ENCODE measurements around the gene ATP1B1. TPM values are rescaled to one million over a fixed set of nuclear protein-coding genes. Genes with fewer than 3 reads are reported as not detected.

The ATP1B1 gene
- total and polyA plus RNA-seq, 2 of the 8 experiments (the other 6 are each of a cell fraction or from before 2014, with no cell fraction given) = 16.3 to 76.5 TPM

DNA sequence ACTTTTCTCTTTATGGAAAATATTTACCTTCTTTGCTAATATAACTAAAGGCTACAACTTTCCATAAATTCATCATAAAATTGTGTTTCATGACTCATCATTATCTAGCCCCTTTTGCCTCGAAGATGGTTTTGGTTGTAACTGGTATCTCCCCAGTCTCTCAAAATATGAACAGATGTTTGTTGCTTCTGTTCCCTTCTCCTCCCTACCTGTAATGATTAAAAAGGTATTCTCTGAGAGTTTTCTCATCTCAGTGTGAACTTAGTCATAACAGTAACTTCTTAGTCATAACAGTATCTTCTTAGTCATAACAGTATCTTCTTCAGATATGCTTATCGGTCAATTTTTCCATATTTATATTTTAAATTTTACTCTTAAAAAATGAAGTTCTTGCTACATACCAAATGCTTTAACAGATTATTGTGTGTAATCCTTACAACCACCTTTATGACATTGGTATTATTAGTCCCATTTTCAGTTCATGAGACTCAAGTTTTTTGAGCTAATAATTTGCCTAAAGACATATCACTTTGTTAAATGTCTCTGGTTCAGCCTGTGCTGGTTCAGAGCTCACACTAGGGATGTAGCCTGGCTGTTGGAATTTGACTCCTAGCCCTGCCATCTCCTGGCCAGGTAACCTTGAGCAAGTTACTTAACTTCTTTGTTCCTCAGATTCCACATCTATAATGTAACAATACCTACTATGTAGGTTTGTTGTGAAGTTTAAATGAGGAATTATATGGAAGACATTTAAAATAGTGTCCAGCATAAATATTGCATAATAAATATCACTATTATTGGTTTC, 32.6 kb downstream of the ATP1B1 start:
- H3K79me2 ChIP-seq (ENCODE audit: control insufficient read depth in 1 of 2, insufficient read depth in 2 of 2, low read length in 2 of 2) = no peaks in the 10 kb centered on the region
- H3K9ac ChIP-seq (replicated peaks in 1 of 4; ENCODE audit: extremely low read depth in 1 of 4, low read depth in 3 of 4, low read length in 3 of 4) = no peak overlapping the region
- H3K27me3 ChIP-seq (replicated peaks in 1 of 4; ENCODE audit: control insufficient read depth in 3 of 4, extremely low read depth in 1 of 4, insufficient read depth in 3 of 4, low read length in 3 of 4) = no peaks in the 10 kb centered on the region
- H3K4me1 ChIP-seq (replicated peaks in 1 of 4; ENCODE audit: control insufficient read depth in 3 of 4, insufficient read depth in 4 of 4, low read length in 3 of 4) = peaks cover 0 to 5% (median 0%) of the 10 kb centered on the region in 4 experiments; a peak in 1 of 7 replicates
- 100% methylated on average over 2 of the region's 2 CpGs; no CpG with 5 or more reads in 1 of the 2 experiments for WGBS, 2 experiments (ENCODE audit: extremely low coverage in 1 of 2, insufficient coverage in 1 of 2, insufficient read length in 1 of 2, insufficient replicate concordance in 2 of 2, low coverage in 1 of 2, low lambda C conversion rate in 2 of 2, missing lambda C conversion rate in 1 of 2)
- H2AFZ ChIP-seq (ENCODE audit: low read length) = no peak overlapping the region
- no peak overlapping the region for H3K4me2 ChIP-seq (ENCODE audit: insufficient read depth in 1 of 2, low read depth in 2 of 2, low read length in 2 of 2)
- H3K27ac ChIP-seq (ENCODE audit: low read depth, low read length) = no peak overlapping the region
- H2BK120ac ChIP-seq (replicated peaks; ENCODE audit: low read depth, low read length) = no peak overlapping the region
- H4K5ac ChIP-seq (ENCODE audit: insufficient read length, low read depth, low read length) = no peak overlapping the region
- H3K36me3 ChIP-seq (ENCODE audit: control insufficient read depth in 2 of 4, insufficient read depth in 4 of 4, low read length in 3 of 4) = no peaks in the 10 kb centered on the region
- no peaks in the 10 kb centered on the region for H4K20me1 ChIP-seq (replicated peaks in 1 of 2; ENCODE audit: control insufficient read depth in 1 of 2, insufficient read depth in 2 of 2, low read length in 2 of 2)
- H2BK5ac ChIP-seq (ENCODE audit: low read depth, low read length) = no peak overlapping the region
- H3K23me2 ChIP-seq (ENCODE audit: low read depth, low read length) = no peaks in the 10 kb centered on the region
- no peak overlapping the region for H2BK15ac ChIP-seq (ENCODE audit: low read length)
- no peak overlapping the region for H3K56ac ChIP-seq (replicated peaks; ENCODE audit: insufficient read length, low read depth, low read length)
- no peak overlapping the region for H3K18ac ChIP-seq (ENCODE audit: extremely low read depth, low read length)
- CTCF ChIA-PET (ENCODE audit: partially characterized antibody) = interaction anchor here (0.7 to 1.7 kb wide), 7 partner anchors 23 to 798 kb away, joined by 3 to 4 read pairs (median 3); no protein-coding TSS in a partner anchor
- no peaks in the 10 kb centered on the region for H3K79me1 ChIP-seq (ENCODE audit: low read depth, low read length)
- POLR2A ChIA-PET (ENCODE audit: partially characterized antibody) = no interaction called here
- no peak overlapping the region for H2AK5ac ChIP-seq (ENCODE audit: low read depth, low read length)
- H3K9me3 ChIP-seq (ENCODE audit: insufficient read depth in 2 of 2, low read depth in 1 of 2, low read length in 1 of 2) = no peaks in the 10 kb centered on the region
- no peak overlapping the region for H4K91ac ChIP-seq (replicated peaks; ENCODE audit: insufficient read length, low read length)
- no peak overlapping the region for H3K14ac ChIP-seq (ENCODE audit: insufficient read length)
- H3K23ac ChIP-seq (ENCODE audit: insufficient read length) = no peak overlapping the region
- H3K4ac ChIP-seq (replicated peaks; ENCODE audit: insufficient read length, low read depth, low read length) = no peak overlapping the region
- no peak overlapping the region for H2BK20ac ChIP-seq (ENCODE audit: low read length)
- DNase-seq (ENCODE audit: low read depth in 1 of 2, low spot score in 2 of 2) (no peak), FAIRE-seq (no peak)
- no peak overlapping the region for H2BK12ac ChIP-seq (ENCODE audit: low read depth, low read length)
- H4K8ac ChIP-seq (ENCODE audit: extremely low read depth, insufficient read depth, low read length) = no peak overlapping the region
- no peak overlapping the region for H3K4me3 ChIP-seq (ENCODE audit: extremely low read depth in 1 of 4, insufficient read depth in 2 of 4, low read depth in 3 of 4, low read length in 4 of 4)

Data from H1 (cell line).